ENCODE measurements around the gene ROR2. TPM values are rescaled to one million over a fixed set of nuclear protein-coding genes. Genes with fewer than 3 reads are reported as not detected.

Gene ROR2
- total RNA-seq, 1 experiment from 2014 or later, result 2.7 TPM

GRCh38 chr9:91837981-91838731 is 111.9 kb downstream of the ROR2 start:
- Histone ChIP-seq H4K91ac (ENCODE audit: insufficient read length, low read depth, low read length) (no peak overlapping the region), H3K4me1 (ENCODE audit: insufficient read depth, low read length) (no peaks in the 10 kb centered on the region), H2AK5ac (ENCODE audit: insufficient read length, low read length) (no peak overlapping the region), H3K9me3 (ENCODE audit: control insufficient read depth, low read depth, low read length) (no peaks in the 10 kb centered on the region), H3K9ac (ENCODE audit: extremely low read depth, insufficient read length, low read length) (no peak overlapping the region), H2BK15ac (ENCODE audit: low read depth, low read length) (no peak overlapping the region), H4K5ac (ENCODE audit: insufficient read length, low read depth, low read length) (no peak overlapping the region), H3T11ph (ENCODE audit: low read length) (no peak overlapping the region), H4K8ac (replicated peaks; ENCODE audit: insufficient read length, low read depth, low read length) (no peak overlapping the region), H3K18ac (ENCODE audit: insufficient read length, low read depth, low read length) (no peak overlapping the region), H3K56ac (ENCODE audit: insufficient read length, low read depth, low read length) (no peak overlapping the region), H3K27me3 (ENCODE audit: insufficient read depth, low read length) (no peaks in the 10 kb centered on the region), H3K23ac (ENCODE audit: insufficient read length, low read depth, low read length) (no peak overlapping the region), H3K14ac (ENCODE audit: insufficient read depth, low read length) (no peak overlapping the region), H3K4me2 (ENCODE audit: insufficient read depth, insufficient read length, low read length) (no peak overlapping the region), H2BK20ac (ENCODE audit: low read depth, low read length, poor library complexity, severe bottlenecking) (no peak overlapping the region), H3K79me1 (ENCODE audit: insufficient read depth, low read depth, low read length, poor library complexity, severe bottlenecking) (no peaks in the 10 kb centered on the region), H2BK120ac (ENCODE audit: low read depth, low read length, poor library complexity, severe bottlenecking) (no peak overlapping the region), H3K79me2 (ENCODE audit: insufficient read depth, low read length) (no peaks in the 10 kb centered on the region), H4K20me1 (ENCODE audit: control insufficient read depth, insufficient read depth, insufficient read length) (no peaks in the 10 kb centered on the region), H3K27ac (ENCODE audit: insufficient read length, low read depth, low read length) (no peak overlapping the region), H3K4ac (ENCODE audit: low read depth, low read length) (no peak overlapping the region), H3K23me2 (ENCODE audit: insufficient read length, low read depth, low read length, poor library complexity, severe bottlenecking) (no peaks in the 10 kb centered on the region), H2AFZ (ENCODE audit: low read length) (no peak overlapping the region), H2BK12ac (ENCODE audit: insufficient read length, low read depth, low read length) (no peak overlapping the region), H2BK5ac (ENCODE audit: insufficient read length, low read length) (no peak overlapping the region)
- no CpG with 5 or more reads among the region's 21 CpGs for WGBS (ENCODE audit: extremely low coverage, insufficient read length, low lambda C conversion rate)
- Mint-ChIP-seq H3K4me3 (no peak overlapping the region), H3K27ac (no peak overlapping the region), H3K27me3 (ENCODE audit: low read depth) (no peaks in the 10 kb centered on the region), H3K9me3 (no peaks in the 10 kb centered on the region), H3K4me1 (peaks cover 9 to 26% of the 10 kb centered on the region in 2 experiments), H3K36me3 (ENCODE audit: insufficient read depth in 1 of 3, low read depth in 3 of 3) (no peaks in the 10 kb centered on the region)
- no peak for TF ChIP-seq CTCF (conservative IDR thresholded peaks at IDR 0.05)
- DNase-seq, result no peak
